ENCODE measurements around the gene OR6J1.
A peak's percentile ranks its signal among the peaks of the same experiment; 100 is the strongest.
"Not testable (repeated sequence)": the region's sequence is repeated elsewhere in the genome, so short reads cannot be mapped to it uniquely, and the experiment has no call there.

OR6J1 gene

DNA sequence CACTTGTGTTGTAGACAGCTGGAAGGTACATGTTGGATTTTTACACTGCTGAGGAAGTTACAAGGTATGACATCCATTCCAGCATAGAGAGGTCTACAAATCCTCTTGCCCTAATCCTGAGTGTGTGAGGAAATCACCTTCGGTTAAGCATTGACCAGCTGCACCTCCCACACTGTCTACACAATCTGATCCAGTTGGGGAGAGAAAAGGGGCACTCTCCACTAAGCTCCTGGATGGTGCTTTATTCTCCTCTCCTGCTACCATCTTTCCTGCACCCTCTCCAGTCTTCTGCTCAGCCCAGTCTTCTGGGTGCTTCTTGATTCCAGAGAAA is at the start of gene OR6J1:
Gene OR6J1 (minus strand): TSS at position 48 of the 331 bp plus-strand sequence. CDS start 9,541 bp downstream, outside the sequence.
- DNase-seq, result no peak

DNA sequence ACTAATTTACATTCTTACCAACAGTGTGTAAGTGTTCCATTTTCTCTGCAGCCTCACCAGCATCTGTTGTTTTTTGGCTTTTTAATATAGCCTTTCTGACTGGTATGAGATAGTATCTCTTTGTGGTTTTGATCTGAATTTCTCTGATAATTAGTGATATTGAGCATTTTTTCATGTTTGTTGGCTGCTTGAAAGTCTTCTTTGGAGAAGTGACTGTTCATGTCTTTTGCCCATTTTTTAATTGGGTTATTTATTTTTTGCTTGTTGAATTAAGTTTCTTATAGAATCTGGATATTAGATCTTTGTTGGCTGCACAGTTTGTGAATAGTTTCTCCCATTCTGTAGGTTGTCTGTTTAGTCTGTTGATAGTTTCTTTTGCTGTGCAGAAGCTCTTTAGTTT is 48.0 kb upstream of the OR6J1 start:
- DNase-seq, result no peak

DNA sequence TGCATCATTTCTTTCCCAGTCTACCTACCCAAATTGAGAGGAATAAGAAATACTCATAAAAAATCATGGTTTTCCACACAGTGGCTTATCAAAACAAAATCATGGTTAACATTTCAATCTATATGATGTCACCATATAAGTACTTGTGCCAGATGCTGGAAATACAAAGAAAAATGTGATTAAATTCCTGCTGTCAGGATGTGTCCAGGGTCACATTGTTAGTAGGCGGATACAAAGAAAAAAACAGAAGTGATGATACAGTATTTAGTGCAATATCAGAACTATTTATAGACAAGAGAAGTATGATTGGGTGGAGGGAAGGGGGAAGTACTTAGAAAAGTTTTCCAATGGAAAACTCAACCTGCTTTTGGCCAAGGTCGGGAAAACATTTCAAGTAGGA is 47.0 kb upstream of the OR6J1 start:
- DNase-seq, result no peak

DNA sequence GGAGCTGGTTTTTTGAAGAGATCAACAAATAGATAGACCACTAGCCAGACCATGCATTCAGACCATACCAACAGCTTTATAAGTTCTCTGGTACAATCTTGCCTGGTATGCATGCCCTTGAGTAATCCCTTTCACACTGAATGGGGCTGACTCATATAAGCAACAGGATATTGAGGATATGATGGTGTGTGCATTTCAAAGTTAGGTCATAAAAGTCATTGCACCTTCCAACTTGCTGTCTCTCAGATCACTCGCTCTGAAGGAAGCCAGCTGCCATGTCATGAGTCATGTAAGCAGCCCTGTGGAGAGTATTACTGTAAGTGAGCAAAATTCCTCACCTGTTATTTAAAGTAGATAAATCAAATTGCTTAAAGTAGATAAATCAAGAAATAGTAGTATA is 45.0 kb upstream of the OR6J1 start:
- no peak for DNase-seq

DNA sequence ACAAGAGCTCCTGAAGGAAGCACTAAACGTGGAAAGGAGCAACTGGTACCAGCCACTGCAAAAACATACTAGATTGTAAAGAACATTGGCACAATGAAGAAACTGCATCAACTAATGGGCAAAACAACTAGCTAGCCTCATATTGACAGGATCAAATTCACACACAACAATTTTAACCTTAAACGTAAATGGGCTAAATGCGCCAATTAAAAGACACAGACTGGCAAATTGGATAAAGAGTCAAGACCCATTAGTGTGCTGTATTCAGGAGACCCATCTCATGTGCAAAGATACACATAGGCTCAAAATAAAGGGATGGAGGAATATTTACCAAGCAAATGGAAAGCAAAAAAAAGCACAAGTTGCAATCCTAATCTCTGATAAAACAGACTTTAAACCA is 43.8 kb upstream of the OR6J1 start:
- DNase-seq, result not testable (repeated sequence)

DNA sequence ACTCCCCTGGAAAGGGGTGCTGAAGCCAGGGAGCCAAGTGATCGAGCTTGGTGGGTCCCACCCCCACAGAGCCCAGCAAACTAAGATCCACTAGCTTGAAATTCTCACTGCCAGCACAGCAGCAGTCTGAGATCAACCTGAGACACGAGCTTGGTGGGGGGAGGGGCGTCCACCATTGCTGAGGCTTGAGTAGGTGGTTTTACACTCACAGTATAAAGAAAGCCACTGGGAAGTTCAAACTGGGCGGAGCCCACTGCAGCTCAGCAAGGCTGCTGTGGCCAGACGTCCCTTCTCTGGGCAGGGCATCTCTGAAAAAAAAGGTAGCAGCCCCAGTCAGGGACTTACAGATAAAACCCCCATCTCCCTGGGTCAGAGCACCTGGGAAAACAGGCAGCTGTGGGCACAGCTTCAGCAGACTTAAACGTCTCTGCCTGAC is 42.0 kb upstream of the OR6J1 start:
- DNase-seq, result not testable (repeated sequence)

DNA sequence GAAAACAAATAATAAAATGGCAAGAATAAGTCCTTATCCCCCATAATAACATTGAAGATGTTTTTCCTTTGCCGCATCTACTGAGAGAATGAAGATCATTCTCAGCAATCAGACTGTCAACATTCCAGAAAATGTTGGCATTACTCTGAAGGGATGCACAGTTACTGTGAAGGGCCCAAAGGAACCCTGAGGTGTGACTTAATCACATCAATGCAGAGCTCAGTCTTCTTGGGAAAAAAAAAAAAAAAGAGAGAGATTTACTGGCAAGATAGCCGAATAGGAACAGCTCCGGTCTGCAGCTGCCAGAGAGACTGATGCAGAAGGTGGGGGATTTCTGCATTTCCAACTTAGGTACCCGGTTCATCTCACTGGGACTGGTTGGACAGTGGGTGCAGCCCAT is 41.3 kb upstream of the OR6J1 start:
- DNase-seq, result no peak

DNA sequence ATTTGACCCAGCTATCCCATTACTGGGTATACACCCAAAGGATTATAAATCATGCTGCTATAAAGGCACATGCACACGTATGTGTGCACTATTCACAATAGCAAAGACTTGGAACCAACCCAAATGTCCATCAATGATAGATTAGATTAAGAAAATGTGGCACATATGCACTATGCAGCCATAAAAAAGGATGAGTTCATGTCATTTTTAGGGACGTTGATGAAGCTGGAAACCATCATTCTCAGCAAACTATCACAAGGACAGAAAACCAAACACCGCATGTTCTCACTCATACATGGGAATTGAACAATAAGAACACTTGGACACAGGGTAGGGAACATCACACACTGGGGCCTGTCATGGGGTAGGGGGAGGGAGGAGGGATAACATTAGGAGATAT is 39.3 kb upstream of the OR6J1 start:
- DNase-seq, result not testable (repeated sequence)

DNA sequence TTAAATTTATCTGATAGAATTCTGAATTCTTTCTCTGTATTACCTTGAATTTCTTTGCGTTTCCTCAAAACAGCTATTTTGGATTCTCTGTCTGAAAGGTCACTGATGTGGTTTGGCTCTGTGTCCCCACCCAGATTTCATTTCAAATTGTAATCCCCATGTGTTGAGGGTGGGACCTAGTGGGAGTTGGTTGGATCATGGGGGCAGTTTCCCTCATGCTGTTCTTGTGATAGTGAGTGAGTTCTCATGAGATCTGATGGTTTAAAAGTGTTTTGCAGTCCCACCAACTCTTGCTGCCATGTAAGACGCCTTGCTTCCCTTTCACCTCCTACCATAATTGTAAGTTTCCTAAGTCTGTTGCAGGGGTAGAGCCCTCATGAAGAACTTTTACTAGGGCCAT is 34.1 kb upstream of the OR6J1 start:
- no peak for DNase-seq

DNA sequence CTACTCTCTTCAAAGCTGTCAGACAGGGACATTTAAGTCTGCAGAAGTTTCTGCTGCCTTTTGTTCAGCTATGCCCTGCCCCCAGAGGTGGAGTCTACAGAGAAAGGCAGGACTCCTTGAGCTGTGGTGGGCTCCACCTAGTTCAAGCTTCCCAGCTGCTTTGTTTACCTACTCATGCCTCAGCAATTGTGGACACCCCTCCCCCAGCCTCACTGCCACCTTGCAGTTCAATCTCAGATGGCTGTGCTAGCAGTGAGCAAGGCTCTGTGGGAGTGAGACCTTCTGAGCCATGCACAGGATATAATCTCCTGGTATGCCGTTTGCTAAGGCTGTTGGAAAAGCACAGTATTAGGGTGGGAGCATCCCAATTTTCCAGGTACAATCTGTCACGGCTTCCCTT is 33.4 kb upstream of the OR6J1 start:
- not testable (repeated sequence) for DNase-seq

DNA sequence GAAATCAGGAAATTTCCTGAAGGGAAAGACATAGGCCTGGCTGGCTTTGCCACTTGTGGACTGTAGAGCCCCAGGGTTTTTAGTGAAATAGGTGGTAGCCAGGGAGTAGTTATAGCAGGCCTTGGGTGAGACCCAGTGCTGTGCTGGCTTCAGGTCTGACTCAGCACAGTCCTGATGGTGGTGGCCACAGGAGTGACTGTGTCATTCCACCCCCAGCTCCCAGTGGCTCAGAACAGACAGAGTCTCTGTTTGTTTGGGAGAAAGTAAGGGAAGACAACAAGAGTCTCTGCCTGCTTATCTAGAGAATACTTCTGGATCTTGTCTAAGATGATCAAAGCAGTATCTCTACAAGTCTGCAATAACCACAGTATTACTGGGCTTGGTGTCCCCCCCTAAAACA is 27.5 kb upstream of the OR6J1 start:
- DNase-seq, result no peak

DNA sequence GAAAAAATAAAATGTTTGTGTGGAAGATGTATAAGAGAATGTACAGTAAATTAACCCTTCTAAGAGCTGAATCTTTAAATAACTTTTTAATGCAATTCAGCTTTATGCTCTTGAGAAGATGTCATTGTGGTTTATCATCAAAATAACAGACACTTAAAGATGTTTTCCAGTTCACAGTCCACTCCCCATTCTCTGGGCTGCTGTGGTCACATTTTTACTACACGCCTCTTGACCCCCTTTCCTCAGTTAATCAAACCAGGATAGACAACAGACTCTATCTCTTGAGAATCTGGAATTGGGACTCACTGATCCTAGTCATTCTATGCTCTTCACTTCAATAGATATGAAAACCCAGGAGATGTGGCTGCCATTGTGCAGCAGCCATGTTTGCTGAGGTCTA is 24.7 kb upstream of the OR6J1 start:
- DNase-seq, result no peak

DNA sequence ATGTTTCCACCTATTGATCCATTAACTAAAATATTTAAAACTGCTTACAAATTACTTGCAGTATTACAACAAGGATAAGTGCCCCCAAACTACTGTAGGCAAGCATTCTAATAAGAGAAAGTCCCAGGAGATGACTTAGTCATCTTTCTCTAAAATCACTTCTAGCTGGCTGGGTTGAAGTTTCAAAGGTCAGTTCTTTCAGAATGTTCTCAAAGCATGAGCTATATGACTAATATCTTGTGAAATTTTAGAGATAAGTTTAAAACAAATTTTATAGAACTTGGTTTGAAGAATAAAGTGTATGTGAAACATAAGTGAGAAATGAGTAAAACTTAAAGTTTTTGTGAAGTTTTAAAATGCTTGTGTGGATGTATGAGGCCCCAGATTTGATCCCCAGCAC is 24.3 kb upstream of the OR6J1 start:
- no peak for DNase-seq

DNA sequence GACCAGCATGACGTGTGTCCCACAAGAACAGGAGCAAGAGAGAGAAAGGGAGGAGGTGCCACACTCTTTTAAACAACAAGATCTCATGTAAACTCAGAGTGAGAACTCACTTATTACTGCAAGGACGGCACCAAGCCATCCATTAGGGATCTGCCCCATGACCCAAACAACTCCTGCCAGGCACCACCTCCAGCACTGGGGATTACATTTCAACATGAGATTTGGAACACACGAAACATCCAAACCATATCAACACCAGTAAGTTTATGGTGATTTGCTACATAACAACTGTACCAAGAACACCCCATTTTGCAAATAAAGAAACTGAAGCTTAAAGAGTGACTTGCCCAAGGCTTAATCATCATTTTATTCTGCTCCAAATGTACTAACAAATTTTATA is 23.7 kb upstream of the OR6J1 start:
- DNase-seq, result no peak

DNA sequence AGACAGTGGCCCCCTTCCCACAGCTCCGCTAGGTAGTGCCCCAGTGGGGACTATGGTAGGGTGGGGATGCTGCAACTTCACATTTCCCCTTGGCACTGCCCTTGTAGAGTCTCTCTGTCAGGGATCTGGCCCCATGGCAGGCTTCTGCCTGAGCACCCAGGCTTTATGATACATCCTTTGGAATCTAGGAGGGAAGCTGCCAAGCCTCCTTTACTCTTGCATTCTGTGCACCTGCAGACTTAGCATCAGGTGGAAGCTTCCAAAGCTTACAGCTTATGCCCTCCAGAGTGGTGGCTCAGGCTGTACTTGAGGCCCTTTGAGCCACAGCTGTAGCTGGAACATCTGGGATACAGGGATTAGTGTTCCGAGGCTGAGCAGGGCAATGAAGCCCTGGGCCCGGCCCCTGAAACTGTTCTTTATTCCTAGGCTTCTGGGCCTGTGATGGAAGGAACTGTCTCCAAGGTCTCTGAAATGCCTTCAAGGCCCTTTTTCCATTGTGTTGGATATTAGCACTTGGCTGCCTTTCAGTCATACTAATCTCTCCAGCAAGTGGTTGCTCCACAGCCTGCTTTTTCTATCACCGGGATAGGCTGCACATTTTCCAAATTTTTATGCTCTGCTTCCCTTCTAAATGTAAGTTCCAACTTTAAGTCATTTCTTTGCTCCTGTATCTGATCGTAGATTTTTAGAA is 22.2 kb upstream of the OR6J1 start:
- no peak for DNase-seq

DNA sequence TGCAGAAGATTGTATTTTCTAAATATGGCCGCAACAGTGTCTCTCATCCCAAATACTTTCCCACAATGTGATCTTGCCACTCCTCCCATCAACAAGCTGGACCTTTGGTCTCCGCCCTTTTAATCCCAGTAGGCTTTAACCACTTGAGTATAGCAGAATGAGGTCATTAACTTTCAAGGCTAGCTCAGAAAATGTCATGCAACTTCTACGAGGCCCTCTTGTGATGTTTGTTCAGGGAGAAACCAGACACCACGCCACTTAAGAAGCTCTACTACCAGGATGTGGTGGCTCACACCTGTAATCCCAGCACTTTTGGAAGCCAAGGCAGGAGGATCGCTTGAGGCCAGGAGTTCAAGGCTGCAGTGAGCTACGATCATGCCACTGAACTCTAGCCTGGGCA is 20.1 kb upstream of the OR6J1 start:
- DNase-seq, result no peak

DNA sequence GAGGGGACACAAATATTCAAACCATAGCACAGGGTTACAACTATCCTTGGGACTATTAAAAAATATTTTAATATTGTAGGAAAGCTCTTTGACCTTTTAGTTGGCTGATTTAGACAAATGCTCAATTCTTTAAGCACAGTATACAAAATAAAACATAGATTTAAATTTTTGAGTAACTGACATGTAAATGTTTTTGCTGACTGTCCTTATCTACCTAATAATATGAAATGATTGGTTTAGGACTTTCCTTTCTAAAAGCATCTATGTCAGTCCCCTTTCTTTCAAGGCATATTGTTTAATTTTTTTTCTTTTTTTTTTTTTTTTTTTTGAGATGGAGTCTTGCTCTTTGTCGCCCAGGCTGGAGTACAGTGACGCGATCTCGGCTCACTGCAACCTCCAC is 16.5 kb upstream of the OR6J1 start:
- no peak for DNase-seq

DNA sequence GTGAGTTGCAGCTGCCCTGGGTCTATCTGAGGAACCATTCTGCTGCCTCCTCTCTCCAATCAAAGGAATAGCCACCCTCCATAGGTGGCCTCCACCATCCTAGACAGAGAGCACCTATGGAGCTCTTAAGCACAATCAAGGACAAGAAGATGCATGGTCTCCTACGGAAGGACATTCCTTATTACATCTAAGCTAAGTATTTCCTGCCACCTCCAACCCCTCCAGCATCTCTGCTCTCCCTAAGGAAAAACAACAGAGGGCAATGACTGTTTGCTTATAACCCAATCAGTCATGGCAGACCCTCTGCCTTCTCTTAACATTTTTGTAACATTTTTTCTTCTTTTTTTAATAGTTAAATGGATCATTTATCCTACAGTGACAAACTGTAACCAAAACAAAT is 14.8 kb upstream of the OR6J1 start:
- DNase-seq, result no peak

DNA sequence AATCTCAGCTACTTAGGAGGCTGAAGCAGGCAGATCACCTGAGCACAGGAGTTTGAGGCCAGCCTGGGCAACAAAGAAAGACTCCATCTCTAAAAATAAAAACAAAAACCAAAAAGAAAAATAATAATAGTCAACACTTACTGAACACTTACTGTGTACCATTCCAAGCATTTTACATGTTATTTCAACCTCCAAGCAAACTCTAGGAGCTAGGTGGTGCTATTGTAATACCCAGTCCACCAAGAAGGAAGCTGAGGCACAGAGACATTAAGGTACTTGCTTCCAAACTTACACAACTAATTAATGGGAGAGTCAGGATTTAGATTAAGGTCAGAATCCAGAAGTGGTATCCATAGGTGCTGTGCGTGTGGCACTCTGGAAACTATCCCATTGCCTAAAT is 13.7 kb upstream of the OR6J1 start:
- DNase-seq, result no peak

DNA sequence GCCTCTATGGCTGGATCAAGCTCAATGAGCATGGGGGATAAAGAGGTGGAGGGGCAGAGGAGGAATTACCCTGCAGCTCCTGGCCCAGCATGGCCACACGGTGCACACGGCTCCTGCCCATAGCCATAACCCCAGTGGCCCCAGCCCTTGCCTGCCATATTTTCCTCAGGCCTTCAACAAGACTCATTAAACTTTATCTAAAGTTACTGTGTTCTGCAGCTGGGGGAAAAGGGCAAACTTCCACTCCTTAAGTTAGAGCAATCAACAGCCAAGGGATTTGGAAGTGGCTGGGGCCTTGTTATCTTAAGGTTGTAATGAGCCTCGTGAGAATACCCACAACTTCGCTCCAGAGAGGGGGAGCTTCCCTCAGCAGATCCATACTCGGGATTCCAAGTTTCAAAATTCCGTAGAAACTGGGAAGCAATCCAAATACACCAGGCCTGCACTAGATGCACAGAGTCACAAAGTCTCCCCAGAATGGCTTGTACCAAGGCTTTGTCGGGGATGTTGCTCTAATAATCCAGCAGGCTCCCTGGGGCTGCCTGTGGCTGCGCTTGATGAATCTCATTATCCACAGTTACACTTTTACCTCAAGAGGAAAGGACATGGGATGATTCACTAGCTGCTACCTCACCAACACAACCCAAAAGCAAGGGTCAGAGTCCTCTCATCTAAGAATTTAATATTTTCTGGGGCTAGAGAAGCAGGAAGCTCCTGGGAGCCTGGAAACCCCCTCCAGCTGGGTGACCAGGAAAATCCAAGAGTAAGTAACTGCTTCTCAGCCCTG is 13.0 kb upstream of the OR6J1 start:
- DNase-seq, result no peak

DNA sequence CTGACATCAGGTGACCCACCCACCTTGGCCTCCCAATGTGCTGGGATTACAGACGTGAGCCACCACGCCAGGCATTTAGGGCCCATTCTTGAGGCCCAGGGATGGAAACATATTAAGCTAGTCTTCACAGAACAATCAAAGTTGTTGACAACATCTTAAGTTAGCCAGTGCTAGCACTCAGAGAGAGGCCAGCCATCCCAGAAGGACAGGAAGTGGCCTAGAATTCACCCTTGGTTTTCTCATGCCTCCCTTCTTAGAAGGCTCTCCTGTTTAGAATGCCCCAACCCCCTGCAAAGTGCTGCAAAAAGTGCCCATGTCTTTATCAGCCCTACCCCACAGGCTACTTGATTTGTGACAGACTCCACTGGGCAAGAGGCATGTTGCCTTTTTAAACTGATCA is 12.1 kb upstream of the OR6J1 start:
- no peak for DNase-seq

DNA sequence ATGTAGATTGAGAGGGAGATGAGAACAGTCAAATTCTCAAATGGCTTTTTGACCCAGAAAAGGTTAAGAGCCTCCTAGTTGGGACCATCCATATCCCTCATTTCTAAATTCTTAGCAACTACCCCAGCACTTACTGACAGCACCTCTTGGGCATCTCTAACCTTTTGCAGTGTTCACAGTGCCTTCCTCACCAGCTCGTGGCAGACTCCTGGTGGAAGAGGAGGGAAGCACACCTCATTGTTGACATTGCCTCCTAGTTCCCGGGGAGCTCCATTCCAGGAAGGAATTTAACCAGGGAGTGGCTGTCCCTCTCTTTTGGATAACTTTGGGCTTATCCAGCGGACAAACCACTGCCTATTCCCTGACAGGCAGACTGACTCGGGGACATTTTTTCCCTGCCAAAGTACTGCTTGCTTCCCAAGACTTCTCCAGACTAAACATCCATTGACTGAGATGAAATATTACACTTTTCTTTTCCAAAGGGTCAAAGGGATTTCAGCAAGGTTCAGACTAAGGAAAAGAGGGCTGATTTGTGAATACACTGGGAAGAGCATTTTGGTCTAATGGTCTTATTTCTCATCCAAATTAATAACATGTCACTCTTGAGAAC is 9.0 kb upstream of the OR6J1 start:
- peak; percentile 41 to 44 for DNase-seq

DNA sequence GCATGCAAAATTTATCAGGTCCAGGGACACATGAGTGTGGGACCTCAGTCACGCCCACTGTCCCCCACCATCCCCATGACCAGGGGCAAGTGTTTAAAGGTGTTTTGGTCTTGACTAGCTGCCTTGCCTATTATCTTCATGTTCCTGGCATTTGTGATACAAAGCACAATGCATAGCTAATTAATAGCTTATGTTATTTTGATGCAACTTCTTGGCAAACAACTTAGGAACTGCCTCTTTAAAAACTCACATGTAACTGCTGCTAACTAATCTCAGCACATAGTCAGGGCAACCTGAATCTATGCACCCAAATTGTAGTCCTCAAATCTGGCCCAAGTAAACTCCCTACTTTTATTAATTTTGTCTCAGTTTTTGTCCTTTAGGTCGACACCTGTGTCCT is 7.4 kb upstream of the OR6J1 start:
- no peak for DNase-seq

DNA sequence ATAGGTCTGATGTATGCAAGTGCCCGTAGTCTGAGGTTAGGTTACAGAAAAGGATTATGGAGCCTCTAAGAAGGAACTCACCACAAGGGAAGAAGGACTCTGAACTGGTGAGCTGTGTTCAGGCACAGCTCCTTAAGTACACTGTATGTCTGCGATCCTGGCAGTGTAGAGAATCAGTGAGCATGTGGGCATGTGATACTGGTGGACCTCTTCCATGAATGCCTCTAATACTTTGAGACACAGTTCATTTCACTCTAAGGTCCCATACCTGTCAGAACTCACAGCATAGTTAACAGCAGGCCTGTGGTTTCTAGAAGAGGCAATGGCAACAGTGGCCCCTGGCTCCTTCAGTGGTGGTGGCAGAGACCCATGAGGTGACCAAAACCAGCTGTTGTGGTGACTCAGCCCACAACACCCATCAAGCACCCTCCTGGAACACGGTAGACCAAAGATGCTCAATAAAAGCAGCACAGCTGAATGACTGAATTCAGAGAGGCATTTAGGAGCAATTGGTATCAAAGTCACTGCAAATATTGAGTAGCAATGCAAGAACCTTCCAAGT is 6.9 kb upstream of the OR6J1 start:
- DNase-seq, result no peak
